Activated CD8-positive, alpha-beta T cell treated with anti-CD3 and anti-CD28 coated beads, Interleukin-2, amount 10 ng/mL, durations not matched to agents 7 days and 5 days (primary cell): ENCODE results near the gene ARID1B. TPM values are rescaled to one million over a fixed set of nuclear protein-coding genes. Genes with fewer than 3 reads are reported as not detected.

Experiments used
- ATAC-seq: fragments of 150-1000 bp; cut with Tn5 transposase; one replicate; pipeline ENCODE4 v1.10.0; 2021; ENCODE audit warnings: moderate library complexity
- CTCF ChIA-PET: fragments of 350-600 bp; sonication (Branson Sonifier 250); formaldehyde crosslinking; loops from one replicate; lab custom pipeline; 2021; ENCODE audit warnings: antibody characterized with exemption; lab: Charles Lee
- POLR2A ChIA-PET: fragments of 350-600 bp; sonication (Branson Sonifier 250); formaldehyde crosslinking; loops from one replicate; lab custom pipeline; 2021; ENCODE audit warnings: antibody characterized with exemption; lab: Charles Lee
- DNase-seq: peaks from one replicate; pipeline ENCODE4 v3.0.0-alpha.2; 2020
- H3K27ac Mint-ChIP-seq: one replicate; pipeline ENCODE4 v1.8.0; 2021; ENCODE audit warnings: mild to moderate bottlenecking, mixed read lengths
- H3K27me3 Mint-ChIP-seq: one replicate; pipeline ENCODE4 v1.8.0; 2021; ENCODE audit warnings: low read depth, mixed read lengths
- H3K36me3 Mint-ChIP-seq: one replicate; pipeline ENCODE4 v1.8.0; 2021; ENCODE audit warnings: low read depth, mixed read lengths
- H3K4me1 Mint-ChIP-seq: one replicate; pipeline ENCODE4 v1.8.0; 2021; ENCODE audit warnings: low read depth, mixed read lengths
- H3K4me3 Mint-ChIP-seq: one replicate; pipeline ENCODE4 v1.8.0; 2021; ENCODE audit warnings: mild to moderate bottlenecking, mixed read lengths
- H3K9me3 Mint-ChIP-seq: one replicate; pipeline ENCODE4 v1.8.0; 2022; ENCODE audit warnings: mixed read lengths; ENCODE audit not compliant: insufficient read depth
- total RNA-seq, 2 experiments: library from RNA; stranded (reverse); gene quantifications; one replicate each; pipeline ENCODE4 v1.2.3, GENCODE V29; 2021

ARID1B gene
- total RNA-seq, 2 experiments from 2014 or later: 60.9 to 62.4 TPM

GRCh38 chr6:156969233-156969632 is 192.1 kb downstream of the ARID1B start:
- ChIA-PET CTCF (no interaction called here), POLR2A (no interaction called here)
- H3K4me1 Mint-ChIP-seq: no peaks in the 10 kb centered on the region

GRCh38 chr6:156970595-156971112 is 193.5 kb downstream of the ARID1B start:
- Mint-ChIP-seq H3K4me1 (peaks cover 7% of the 10 kb centered on the region), H3K4me3 (no peak overlapping the region), H3K27ac (no peak overlapping the region), H3K9me3 (no peaks in the 10 kb centered on the region), H3K36me3 (no peaks in the 10 kb centered on the region), H3K27me3 (no peaks in the 10 kb centered on the region)
- ATAC-seq (no peak), DNase-seq (no peak)
- POLR2A ChIA-PET: no interaction called here
- CTCF ChIA-PET: no interaction called here

More at GRCh38 chr6:156969233-156969632, 192.1 kb downstream of the ARID1B start:
- DNase-seq (no peak), ATAC-seq (no peak)
- H3K4me3 Mint-ChIP-seq: no peak overlapping the region
- no peaks in the 10 kb centered on the region for H3K27me3 Mint-ChIP-seq
- H3K36me3 Mint-ChIP-seq: no peaks in the 10 kb centered on the region
- H3K9me3 Mint-ChIP-seq: no peaks in the 10 kb centered on the region
- no peak overlapping the region for H3K27ac Mint-ChIP-seq

- peaks cover 14% of the 10 kb centered on the region for H3K4me1 Mint-ChIP-seq
- POLR2A ChIA-PET: no interaction called here
- DNase-seq: no peak
Observed at GRCh38 chr6:156971153-156971885, 194.1 kb downstream of the ARID1B start.

GRCh38 chr6:156972145-156972544 is 195.0 kb downstream of the ARID1B start:
- ChIA-PET POLR2A (no interaction called here), CTCF (no interaction called here)
- peaks cover 15% of the 10 kb centered on the region for H3K4me1 Mint-ChIP-seq
- H3K4me3 Mint-ChIP-seq: no peak overlapping the region
- DNase-seq: no peak
- no peak overlapping the region for H3K27ac Mint-ChIP-seq
- H3K9me3 Mint-ChIP-seq: no peaks in the 10 kb centered on the region
- ATAC-seq: no peak
- H3K36me3 Mint-ChIP-seq: no peaks in the 10 kb centered on the region
- no peaks in the 10 kb centered on the region for H3K27me3 Mint-ChIP-seq

More at GRCh38 chr6:156971153-156971885, 194.1 kb downstream of the ARID1B start:
- CTCF ChIA-PET: interaction anchor here (0.5 kb wide), 1 partner anchor 139 kb away, joined by 3 read pairs; no protein-coding TSS in a partner anchor
- Mint-ChIP-seq H3K27ac (no peak overlapping the region), H3K4me3 (no peak overlapping the region), H3K27me3 (no peaks in the 10 kb centered on the region), H3K9me3 (no peaks in the 10 kb centered on the region), H3K36me3 (no peaks in the 10 kb centered on the region)
- no peak for ATAC-seq

GRCh38 chr6:156974830-156975261 is 197.7 kb downstream of the ARID1B start:
- no peak for DNase-seq
- Mint-ChIP-seq H3K27ac (no peak overlapping the region), H3K4me1 (peaks cover 19% of the 10 kb centered on the region), H3K27me3 (no peaks in the 10 kb centered on the region), H3K9me3 (no peaks in the 10 kb centered on the region), H3K4me3 (no peak overlapping the region), H3K36me3 (no peaks in the 10 kb centered on the region)
- ATAC-seq: no peak
- POLR2A ChIA-PET: no interaction called here
- CTCF ChIA-PET: no interaction called here

GRCh38 chr6:156975414-156975813 is 198.2 kb downstream of the ARID1B start:
- no peak overlapping the region for H3K27ac Mint-ChIP-seq
- no peak overlapping the region for H3K4me3 Mint-ChIP-seq
- H3K27me3 Mint-ChIP-seq: no peaks in the 10 kb centered on the region
- no peaks in the 10 kb centered on the region for H3K36me3 Mint-ChIP-seq
- POLR2A ChIA-PET: no interaction called here
- DNase-seq (no peak), ATAC-seq (no peak)
- no peaks in the 10 kb centered on the region for H3K9me3 Mint-ChIP-seq
- CTCF ChIA-PET: no interaction called here
- peaks cover 19% of the 10 kb centered on the region for H3K4me1 Mint-ChIP-seq

- Mint-ChIP-seq H3K4me1 (peaks cover 19% of the 10 kb centered on the region), H3K27me3 (no peaks in the 10 kb centered on the region), H3K36me3 (no peaks in the 10 kb centered on the region), H3K9me3 (no peaks in the 10 kb centered on the region), H3K4me3 (peak overlapping the region; percentile 60), H3K27ac (peak overlapping the region; percentile 44)
- ChIA-PET CTCF (no interaction called here), POLR2A (no interaction called here)
- DNase-seq (no peak), ATAC-seq (peak; percentile 55)
Observed at GRCh38 chr6:156976216-156977127, 199.3 kb downstream of the ARID1B start.

GRCh38 chr6:156977527-156978291 is 200.5 kb downstream of the ARID1B start:
- peaks cover 19% of the 10 kb centered on the region for H3K4me1 Mint-ChIP-seq

GRCh38 chr6:156978948-156979347 is 201.8 kb downstream of the ARID1B start:
- Mint-ChIP-seq H3K36me3 (no peaks in the 10 kb centered on the region), H3K9me3 (no peaks in the 10 kb centered on the region), H3K27ac (no peak overlapping the region), H3K4me3 (no peak overlapping the region), H3K27me3 (no peaks in the 10 kb centered on the region), H3K4me1 (peaks cover 25% of the 10 kb centered on the region)
- no peak for DNase-seq
- ATAC-seq: no peak
- ChIA-PET POLR2A (no interaction called here), CTCF (no interaction called here)

More at GRCh38 chr6:156977527-156978291, 200.5 kb downstream of the ARID1B start:
- DNase-seq: no peak
- Mint-ChIP-seq H3K36me3 (no peaks in the 10 kb centered on the region), H3K9me3 (no peaks in the 10 kb centered on the region), H3K27me3 (no peaks in the 10 kb centered on the region), H3K27ac (no peak overlapping the region), H3K4me3 (no peak overlapping the region)
- no peak for ATAC-seq
- POLR2A ChIA-PET: no interaction called here
- CTCF ChIA-PET: no interaction called here

GRCh38 chr6:156980515-156980914 is 203.3 kb downstream of the ARID1B start:
- Mint-ChIP-seq H3K27me3 (no peaks in the 10 kb centered on the region), H3K4me1 (peaks cover 28% of the 10 kb centered on the region), H3K4me3 (no peak overlapping the region), H3K36me3 (no peaks in the 10 kb centered on the region), H3K9me3 (no peaks in the 10 kb centered on the region), H3K27ac (no peak overlapping the region)
- CTCF ChIA-PET: no interaction called here
- DNase-seq (no peak), ATAC-seq (no peak)
- POLR2A ChIA-PET: no interaction called here

- Mint-ChIP-seq H3K4me3 (no peak overlapping the region), H3K27ac (no peak overlapping the region), H3K9me3 (no peaks in the 10 kb centered on the region), H3K4me1 (peaks cover 23% of the 10 kb centered on the region), H3K27me3 (no peaks in the 10 kb centered on the region), H3K36me3 (no peaks in the 10 kb centered on the region)
- DNase-seq (no peak), ATAC-seq (no peak)
- ChIA-PET CTCF (no interaction called here), POLR2A (no interaction called here)
Observed at GRCh38 chr6:156980948-156981347, 203.8 kb downstream of the ARID1B start.
